Activated CD8-positive, alpha-beta T cell treated with anti-CD3 and anti-CD28 coated beads, Interleukin-2, amount 10 ng/mL, durations not matched to agents 7 days and 5 days (primary cell): Measurements from ENCODE around the gene REEP3. TPM values are rescaled to one million over a fixed set of nuclear protein-coding genes. Genes with fewer than 3 reads are reported as not detected.

Experiments used
- ATAC-seq: fragments of 150-1000 bp; cut with Tn5 transposase; one replicate; pipeline ENCODE4 v1.10.0; 2021; ENCODE audit warnings: moderate library complexity
- CTCF ChIA-PET: fragments of 350-600 bp; sonication (Branson Sonifier 250); formaldehyde crosslinking; loops from one replicate; lab custom pipeline; 2021; ENCODE audit warnings: antibody characterized with exemption; lab: Charles Lee
- POLR2A ChIA-PET: fragments of 350-600 bp; sonication (Branson Sonifier 250); formaldehyde crosslinking; loops from one replicate; lab custom pipeline; 2021; ENCODE audit warnings: antibody characterized with exemption; lab: Charles Lee
- DNase-seq: peaks from one replicate; pipeline ENCODE4 v3.0.0-alpha.2; 2020
- H3K27ac Mint-ChIP-seq: one replicate; pipeline ENCODE4 v1.8.0; 2021; ENCODE audit warnings: mild to moderate bottlenecking, mixed read lengths
- H3K27me3 Mint-ChIP-seq: one replicate; pipeline ENCODE4 v1.8.0; 2021; ENCODE audit warnings: low read depth, mixed read lengths
- H3K36me3 Mint-ChIP-seq: one replicate; pipeline ENCODE4 v1.8.0; 2021; ENCODE audit warnings: low read depth, mixed read lengths
- H3K4me1 Mint-ChIP-seq: one replicate; pipeline ENCODE4 v1.8.0; 2021; ENCODE audit warnings: low read depth, mixed read lengths
- H3K4me3 Mint-ChIP-seq: one replicate; pipeline ENCODE4 v1.8.0; 2021; ENCODE audit warnings: mild to moderate bottlenecking, mixed read lengths
- H3K9me3 Mint-ChIP-seq: one replicate; pipeline ENCODE4 v1.8.0; 2022; ENCODE audit warnings: mixed read lengths; ENCODE audit not compliant: insufficient read depth
- total RNA-seq, 2 experiments: library from RNA; stranded (reverse); gene quantifications; one replicate each; pipeline ENCODE4 v1.2.3, GENCODE V29; 2021

The REEP3 gene
- total RNA-seq, 2 experiments from 2014 or later, result 17.5 to 17.6 TPM

DNA sequence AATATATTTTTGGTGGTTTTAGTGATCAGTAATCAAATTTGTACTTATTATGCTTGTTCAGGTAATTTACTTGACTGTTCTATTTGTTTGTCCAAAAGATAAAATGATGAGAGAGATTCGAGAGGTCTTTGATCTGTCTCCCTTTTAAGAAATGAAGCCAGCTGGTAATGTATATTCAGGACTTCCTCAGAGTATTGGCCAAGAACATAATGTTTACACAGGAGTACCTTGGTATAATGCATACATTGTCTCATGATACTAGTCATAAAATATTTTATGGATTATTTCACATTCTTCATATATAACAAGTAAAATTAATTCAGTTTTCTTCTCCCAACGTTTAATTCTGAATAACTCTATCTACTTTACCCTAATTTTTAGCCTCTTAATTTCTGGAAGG lies 100.9 kb downstream of the REEP3 start:
- ATAC-seq (no peak), DNase-seq (no peak)
- Mint-ChIP-seq H3K27ac (no peak overlapping the region), H3K4me1 (no peaks in the 10 kb centered on the region), H3K4me3 (no peak overlapping the region), H3K27me3 (no peaks in the 10 kb centered on the region), H3K9me3 (no peaks in the 10 kb centered on the region), H3K36me3 (peaks cover 4% of the 10 kb centered on the region)
- CTCF ChIA-PET, result interaction anchor here (1.0 kb wide), 1 partner anchor 455 kb away, joined by 3 read pairs; no protein-coding TSS in a partner anchor
- POLR2A ChIA-PET, result no interaction called here

DNA sequence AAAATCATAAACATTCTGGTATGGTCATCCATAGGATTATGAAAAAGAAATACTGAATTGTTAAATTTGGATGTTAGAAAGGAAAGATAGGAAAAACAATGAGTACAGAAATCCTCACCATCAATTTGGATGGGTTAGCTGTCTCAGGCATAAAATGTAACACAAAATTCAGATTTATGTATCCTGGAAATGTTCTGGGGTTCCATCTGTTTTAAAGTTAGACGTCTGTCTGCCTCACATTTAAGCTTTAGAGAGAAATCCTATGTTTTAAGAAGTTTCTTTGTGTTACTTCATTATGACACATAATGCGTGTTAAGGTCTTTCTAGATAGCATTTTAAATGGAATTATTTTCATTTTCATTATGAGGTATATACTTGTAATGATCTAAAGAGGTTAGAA lies 103.5 kb downstream of the REEP3 start:
- Mint-ChIP-seq H3K4me3 (no peak overlapping the region), H3K27ac (no peak overlapping the region), H3K9me3 (no peaks in the 10 kb centered on the region), H3K27me3 (no peaks in the 10 kb centered on the region), H3K4me1 (peaks cover 22% of the 10 kb centered on the region), H3K36me3 (no peaks in the 10 kb centered on the region)
- CTCF ChIA-PET, result no interaction called here
- no peak for DNase-seq
- no peak for ATAC-seq
- POLR2A ChIA-PET, result no interaction called here

DNA sequence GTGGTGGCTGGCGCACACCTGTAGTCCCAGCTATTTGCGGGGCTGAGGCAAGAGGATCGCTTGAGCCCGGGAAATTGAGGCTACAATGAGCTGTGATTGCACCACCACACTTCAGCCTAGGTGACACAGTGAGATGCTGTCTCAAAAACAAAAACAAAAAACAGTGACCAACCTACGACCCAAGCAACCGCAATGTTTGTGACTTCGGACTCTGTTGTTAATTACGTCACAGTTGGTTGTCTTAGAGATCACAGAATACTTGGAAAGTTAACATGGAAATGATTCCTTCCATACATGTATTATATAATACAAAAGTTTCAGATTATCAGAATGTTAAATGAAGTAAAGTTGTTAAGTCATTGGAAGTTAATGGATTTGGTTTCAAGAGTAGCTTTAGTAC lies 106.2 kb downstream of the REEP3 start:
- ATAC-seq (no peak), DNase-seq (no peak)
- H3K27ac Mint-ChIP-seq, result no peak overlapping the region
- no peak overlapping the region for H3K4me3 Mint-ChIP-seq
- peaks cover 36% of the 10 kb centered on the region for H3K4me1 Mint-ChIP-seq
- ChIA-PET CTCF (interaction anchor here (0.7 to 7.7 kb wide), 8 partner anchors 91 to 460 kb away, joined by 3 to 116 read pairs (median 26); no protein-coding TSS in a partner anchor), POLR2A (no interaction called here)
- H3K27me3 Mint-ChIP-seq, result peaks cover 4% of the 10 kb centered on the region
- no peaks in the 10 kb centered on the region for H3K36me3 Mint-ChIP-seq
- H3K9me3 Mint-ChIP-seq, result no peaks in the 10 kb centered on the region

DNA sequence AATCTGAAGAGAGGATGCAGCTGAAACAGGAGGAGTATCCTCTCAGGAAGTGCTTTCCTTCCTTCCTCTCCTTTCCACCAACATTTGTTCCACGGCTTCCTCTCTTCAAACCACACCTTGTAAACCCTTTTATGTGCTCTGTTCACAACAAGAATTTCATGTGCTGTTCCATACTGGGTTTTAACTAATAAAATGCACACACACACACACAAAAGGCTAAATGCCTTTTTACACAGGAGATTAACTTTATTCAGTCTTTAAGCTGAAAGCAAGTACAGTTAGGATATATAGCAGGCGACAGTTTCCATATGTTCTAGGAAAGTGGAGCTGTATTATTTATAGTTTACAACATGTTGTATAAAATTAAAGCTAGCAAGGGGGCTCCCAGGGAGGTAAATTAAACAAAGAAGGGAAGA lies 106.7 kb downstream of the REEP3 start:
- ChIA-PET POLR2A (interaction anchor here (0.5 to 3.7 kb wide), 4 partner anchors 17 to 360 kb away, joined by 3 to 31 read pairs (median 4); no protein-coding TSS in a partner anchor), CTCF (interaction anchor here (0.9 to 7.7 kb wide), 17 partner anchors 9 to 470 kb away, joined by 3 to 116 read pairs (median 15); partner anchors contain the start of genes JMJD1C and REEP3)
- peaks cover 37% of the 10 kb centered on the region for H3K4me1 Mint-ChIP-seq
- no peaks in the 10 kb centered on the region for H3K9me3 Mint-ChIP-seq
- no peak for DNase-seq
- peaks cover 5% of the 10 kb centered on the region for H3K27me3 Mint-ChIP-seq
- no peak for ATAC-seq
- no peaks in the 10 kb centered on the region for H3K36me3 Mint-ChIP-seq
- no peak overlapping the region for H3K27ac Mint-ChIP-seq
- no peak overlapping the region for H3K4me3 Mint-ChIP-seq

DNA sequence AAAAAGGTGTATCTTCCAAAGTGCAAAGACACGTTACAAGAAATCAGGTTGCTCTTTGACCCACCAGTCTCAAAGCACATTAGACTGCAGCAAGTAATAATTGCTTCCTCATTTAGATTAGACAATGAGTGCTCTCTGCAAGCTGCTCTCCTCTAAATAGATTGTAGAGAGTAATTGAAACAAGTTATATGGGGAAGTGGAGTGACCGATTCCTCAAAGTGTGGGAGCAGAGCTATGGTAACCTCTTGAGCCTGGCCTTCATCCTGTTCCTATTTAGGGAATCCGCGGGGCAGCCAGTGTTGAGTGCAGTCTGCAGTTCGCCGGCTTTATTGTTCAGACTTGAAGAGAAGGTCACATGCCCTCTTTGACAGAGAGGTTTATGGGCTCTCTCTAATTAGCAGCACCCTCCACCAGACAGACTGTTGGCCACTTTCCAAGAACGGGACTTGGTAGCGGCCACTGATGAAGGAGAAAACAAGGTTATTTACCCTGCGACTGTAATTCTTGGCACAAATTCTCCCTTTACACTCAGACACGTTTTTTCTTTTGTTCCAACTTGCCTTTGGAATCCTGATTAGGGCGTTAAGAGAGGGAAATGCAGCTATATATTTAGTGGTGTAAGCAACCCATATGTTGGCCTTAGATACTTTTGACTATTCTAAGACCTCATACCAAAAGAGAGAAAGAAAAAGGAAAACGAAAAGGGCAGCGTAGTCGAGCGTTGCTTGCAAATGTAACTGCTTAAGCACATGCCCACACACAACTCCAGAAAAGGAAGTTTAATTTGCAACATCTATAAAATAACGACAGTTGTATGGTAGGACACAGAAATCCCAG lies 107.5 kb downstream of the REEP3 start:
- Mint-ChIP-seq H3K36me3 (no peaks in the 10 kb centered on the region), H3K9me3 (no peaks in the 10 kb centered on the region), H3K27ac (peak overlapping the region; percentile 89), H3K27me3 (peaks cover 7% of the 10 kb centered on the region), H3K4me1 (peaks cover 39% of the 10 kb centered on the region), H3K4me3 (peak overlapping the region; percentile 86)
- POLR2A ChIA-PET, result interaction anchor here (0.5 to 3.7 kb wide), 7 partner anchors 18 to 467 kb away, joined by 3 to 31 read pairs (median 4); no protein-coding TSS in a partner anchor
- CTCF ChIA-PET, result interaction anchor here (0.6 to 7.7 kb wide), 50 partner anchors 8 to 811 kb away, joined by 3 to 116 read pairs (median 4); partner anchors contain the start of genes JMJD1C, NRBF2 and REEP3
- ATAC-seq (no peak), DNase-seq (no peak)

DNA sequence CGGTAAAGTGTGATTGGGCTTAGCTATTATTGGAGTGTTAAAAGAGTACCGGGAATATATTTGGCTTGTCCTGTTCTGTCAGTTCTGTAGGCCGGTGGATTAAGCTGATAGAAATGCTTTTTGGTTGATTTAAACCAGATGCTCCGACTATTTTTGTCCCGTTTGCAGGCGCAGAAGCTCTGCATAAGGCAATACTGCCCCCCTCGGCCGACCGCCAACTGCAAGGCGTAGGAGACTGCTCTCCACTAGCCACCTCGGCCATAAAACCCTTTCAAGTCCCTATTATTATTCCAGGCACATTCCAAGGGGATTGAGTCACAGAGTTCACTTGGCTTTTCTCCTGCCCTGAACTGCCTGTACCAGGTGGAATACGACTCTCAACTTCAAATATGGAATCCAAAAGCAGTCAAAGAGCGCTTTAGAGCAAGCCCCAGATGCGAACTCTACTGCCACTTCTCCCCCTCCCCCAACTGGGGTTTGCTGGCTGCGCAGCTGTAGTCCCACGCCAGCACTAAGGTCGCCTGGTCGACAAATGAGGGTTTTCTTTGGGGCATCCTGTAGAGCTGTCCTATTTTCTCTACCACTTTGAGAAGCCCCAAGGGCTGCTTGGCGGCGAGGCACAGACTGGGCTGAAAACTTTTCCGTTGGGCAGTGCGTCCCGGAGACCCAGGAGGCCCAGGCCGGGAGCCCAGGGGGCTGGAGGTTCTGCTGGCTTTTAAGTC lies 108.3 kb downstream of the REEP3 start:
- Mint-ChIP-seq H3K4me3 (peak overlapping the region; percentile 86), H3K4me1 (peaks cover 46% of the 10 kb centered on the region), H3K9me3 (no peaks in the 10 kb centered on the region), H3K27ac (peak overlapping the region; percentile 89), H3K27me3 (peaks cover 9% of the 10 kb centered on the region), H3K36me3 (no peaks in the 10 kb centered on the region)
- ChIA-PET POLR2A (interaction anchor here (0.6 to 3.7 kb wide), 6 partner anchors 34 to 468 kb away, joined by 3 to 31 read pairs (median 3); no protein-coding TSS in a partner anchor), CTCF (interaction anchor here (0.6 to 7.7 kb wide), 49 partner anchors 10 to 812 kb away, joined by 3 to 116 read pairs (median 4); partner anchors contain the start of genes JMJD1C, NRBF2 and REEP3)
- DNase-seq (peak; percentile 88), ATAC-seq (peak; percentile 66)

DNA sequence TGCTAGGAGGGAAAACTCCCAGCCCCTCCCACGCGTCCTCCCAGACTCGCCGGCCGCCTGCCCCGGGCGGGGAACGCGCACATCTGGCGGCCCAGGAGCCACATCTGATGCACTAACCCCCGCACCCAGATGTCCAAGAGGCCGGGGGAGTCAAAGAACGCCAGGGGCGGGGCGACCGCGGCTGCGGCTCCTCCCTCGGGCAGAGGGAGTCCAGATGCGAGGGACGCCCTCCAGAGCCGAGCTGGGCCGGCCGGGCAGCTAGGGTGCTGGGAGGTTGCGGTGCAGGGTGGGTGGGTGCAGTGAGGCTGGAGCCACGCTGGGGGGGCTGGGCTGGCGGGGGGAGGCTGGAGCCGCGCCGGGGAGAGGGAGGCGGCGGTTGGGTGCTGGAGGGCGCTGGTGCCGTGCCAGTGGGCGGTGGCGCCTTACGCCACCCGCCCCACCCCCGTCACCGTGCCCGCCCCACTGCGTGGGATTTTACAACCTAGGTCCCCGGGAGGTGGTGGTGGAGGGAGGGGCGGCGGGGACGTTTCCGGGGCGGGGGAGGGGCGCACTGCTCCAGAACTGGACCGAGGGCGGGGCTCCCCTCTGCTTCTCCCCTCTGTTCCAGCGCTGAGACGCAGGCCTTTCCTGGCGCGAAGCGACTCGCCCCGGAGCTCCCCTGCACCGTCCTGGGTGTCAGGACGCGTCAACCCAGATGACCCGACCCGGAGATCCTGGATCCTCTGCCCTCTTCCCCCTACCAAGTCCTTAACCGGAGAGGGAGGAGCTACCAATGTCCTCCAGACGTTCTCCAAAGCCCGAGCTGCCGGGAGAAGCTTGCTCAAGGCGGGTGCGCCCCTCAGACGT lies 109.1 kb downstream of the REEP3 start:
- ATAC-seq, result peak; percentile 76
- Mint-ChIP-seq H3K4me3 (peak overlapping the region; percentile 86), H3K36me3 (no peaks in the 10 kb centered on the region), H3K9me3 (no peaks in the 10 kb centered on the region), H3K4me1 (peaks cover 46% of the 10 kb centered on the region), H3K27me3 (peaks cover 16% of the 10 kb centered on the region), H3K27ac (peak overlapping the region; percentile 89)
- CTCF ChIA-PET, result interaction anchor here (0.5 to 7.7 kb wide), 33 partner anchors 9 to 813 kb away, joined by 3 to 116 read pairs (median 6); partner anchors contain the start of genes JMJD1C, NRBF2 and REEP3
- peak; percentile 84 for DNase-seq
- POLR2A ChIA-PET, result interaction anchor here (1.0 to 3.7 kb wide), 7 partner anchors 13 to 465 kb away, joined by 3 to 31 read pairs (median 4); partner anchors contain the start of gene REEP3

DNA sequence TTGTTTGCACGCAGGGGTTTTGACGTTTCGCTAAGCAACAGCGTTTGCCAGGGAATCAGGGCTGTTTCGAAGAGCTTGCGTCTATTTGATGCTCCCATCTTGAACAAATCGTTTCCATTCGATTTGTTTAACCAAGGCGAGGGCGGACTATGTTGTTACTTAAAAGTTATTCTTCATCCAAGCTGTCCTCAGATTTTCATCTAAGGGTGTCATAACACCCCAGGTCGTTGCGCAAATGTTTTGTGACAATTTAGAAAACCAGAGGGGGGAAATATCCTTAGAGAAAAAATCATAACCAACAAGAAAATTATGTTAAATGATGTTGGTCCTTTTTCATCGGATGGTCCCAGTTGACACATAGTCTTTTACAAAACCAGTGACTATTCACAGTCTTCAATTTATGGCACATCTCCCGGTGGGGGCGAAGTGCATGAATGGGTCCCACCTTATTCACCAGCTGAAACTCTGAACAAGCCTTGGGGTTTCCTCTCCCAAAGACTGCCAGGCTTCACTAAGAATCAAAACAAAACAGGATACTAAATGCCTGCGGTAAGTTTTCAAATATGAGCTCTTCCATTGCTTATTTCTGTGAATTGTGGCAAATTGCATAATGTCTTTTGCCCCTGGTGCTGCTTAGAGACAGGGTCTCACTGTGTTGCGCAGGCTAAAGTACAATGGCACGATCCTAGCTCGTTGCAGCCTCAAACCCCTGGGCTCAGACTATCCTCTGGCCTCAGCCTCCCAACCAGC lies 109.9 kb downstream of the REEP3 start:
- no peak for DNase-seq
- ATAC-seq, result no peak
- H3K4me3 Mint-ChIP-seq, result peak overlapping the region; percentile 86
- POLR2A ChIA-PET, result interaction anchor here (1.0 to 3.7 kb wide), 6 partner anchors 12 to 466 kb away, joined by 3 to 31 read pairs (median 4); partner anchors contain the start of gene REEP3
- H3K27ac Mint-ChIP-seq, result peak overlapping the region; percentile 82
- peaks cover 16% of the 10 kb centered on the region for H3K27me3 Mint-ChIP-seq
- no peaks in the 10 kb centered on the region for H3K36me3 Mint-ChIP-seq
- peaks cover 46% of the 10 kb centered on the region for H3K4me1 Mint-ChIP-seq
- CTCF ChIA-PET, result interaction anchor here (1.2 to 7.7 kb wide), 15 partner anchors 8 to 473 kb away, joined by 3 to 116 read pairs (median 14); partner anchors contain the start of gene REEP3
- H3K9me3 Mint-ChIP-seq, result no peaks in the 10 kb centered on the region

DNA sequence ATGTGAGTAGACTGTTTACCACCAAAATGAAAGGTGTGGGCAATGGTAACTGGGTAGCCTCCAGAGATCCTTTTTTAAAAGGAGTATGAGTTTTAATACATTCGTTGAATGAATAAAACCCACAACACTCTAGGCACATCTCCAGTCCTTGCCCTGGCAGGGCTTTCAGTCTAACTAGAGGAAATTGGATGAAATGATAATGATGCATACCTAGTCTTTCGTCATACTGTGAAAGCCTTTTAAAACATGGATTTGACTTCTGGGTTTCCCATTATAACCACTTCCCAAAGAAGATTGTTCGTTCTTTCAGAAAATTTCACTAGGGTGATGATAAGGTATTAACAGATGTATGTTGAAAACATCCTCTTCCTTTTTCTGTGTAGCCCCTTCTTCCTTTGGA lies 110.8 kb downstream of the REEP3 start:
- Mint-ChIP-seq H3K4me1 (peaks cover 46% of the 10 kb centered on the region), H3K9me3 (no peaks in the 10 kb centered on the region), H3K4me3 (no peak overlapping the region), H3K27me3 (peaks cover 16% of the 10 kb centered on the region), H3K36me3 (no peaks in the 10 kb centered on the region), H3K27ac (no peak overlapping the region)
- ChIA-PET CTCF (interaction anchor here (1.2 to 7.7 kb wide), 8 partner anchors 16 to 474 kb away, joined by 3 to 116 read pairs (median 4); no protein-coding TSS in a partner anchor), POLR2A (interaction anchor here (1.1 to 1.4 kb wide), 2 partner anchors 110 to 467 kb away, joined by 3 to 4 read pairs; partner anchors contain the start of gene REEP3)
- ATAC-seq (no peak), DNase-seq (no peak)
